Subcutaneous adipose tissue (tissue), 4 donors: Measurements from ENCODE around the gene TOR2A. TPM values are rescaled to one million over a fixed set of nuclear protein-coding genes. Genes with fewer than 3 reads are reported as not detected.

ENCODE experiments used
- CTCF ChIP-seq: fragments of 450-650 bp; IDR thresholded peaks from one replicate; pipeline ENCODE4 v1.5.1; 2016; ENCODE audit warnings: low read depth, mild to moderate bottlenecking, control low read depth, antibody characterized with exemption, moderate library complexity
- total RNA-seq, 4 donors: library from RNA; depleted of rRNA; stranded (reverse); fragments of >200 nt; gene quantifications; one replicate each; pipeline ENCODE4 v1.1.0, GENCODE V29; 2016

TOR2A gene
- total RNA-seq, 4 donors from 2014 or later: 4.1 to 14.3 (median 8.8) TPM

GRCh38 chr9:127708952-127709587, 26.0 kb downstream of the TOR2A start:
- no peak for TF ChIP-seq CTCF

DNA sequence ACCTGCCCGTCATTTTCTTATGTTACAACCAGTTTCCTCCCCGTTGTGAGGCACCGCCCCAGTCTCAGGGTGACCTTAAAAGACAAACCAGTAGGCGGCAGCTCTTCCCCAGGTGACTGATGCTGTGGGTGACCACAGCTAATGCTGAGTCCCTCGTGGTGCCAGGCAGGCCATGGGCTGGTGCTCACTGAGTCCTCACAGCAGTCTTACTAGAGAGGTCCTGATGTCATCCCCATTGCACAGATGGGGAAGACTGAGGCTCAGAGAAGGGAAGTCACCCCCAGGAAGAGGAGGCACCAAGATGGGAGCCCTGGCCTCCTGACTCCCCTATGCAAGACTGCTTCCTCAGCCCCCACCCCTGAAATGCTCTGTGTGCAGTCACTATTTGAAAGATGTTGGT, 27.3 kb downstream of the TOR2A start:
- TF ChIP-seq CTCF: no peak

DNA sequence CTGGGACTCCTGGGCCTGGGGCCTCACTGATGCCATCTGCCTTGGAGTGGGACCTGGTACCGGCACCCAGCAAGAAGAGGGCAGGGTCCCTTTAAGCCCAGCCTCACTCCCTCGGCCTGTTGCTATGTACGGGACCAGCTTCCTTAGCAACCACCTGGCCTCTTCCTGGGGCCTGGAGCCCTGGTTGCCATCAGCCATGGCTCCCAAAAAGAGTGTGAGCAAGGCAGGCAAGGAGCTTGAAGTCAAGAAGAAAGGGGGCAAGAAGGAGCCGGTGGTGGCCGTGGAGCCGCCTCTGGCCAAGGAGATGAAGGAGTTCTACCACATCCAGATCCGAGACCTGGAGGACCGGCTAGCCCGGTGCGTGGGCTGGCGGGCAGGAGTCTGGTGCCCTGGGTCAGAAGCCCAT, 28.3 kb downstream of the TOR2A start, which contains the start of gene CFAP157:
Gene CFAP157 (plus strand): TSS at position 153 of the 406 bp plus-strand sequence. CDS start 44 bp downstream, at position 197.
- TF ChIP-seq CTCF: no peak

DNA sequence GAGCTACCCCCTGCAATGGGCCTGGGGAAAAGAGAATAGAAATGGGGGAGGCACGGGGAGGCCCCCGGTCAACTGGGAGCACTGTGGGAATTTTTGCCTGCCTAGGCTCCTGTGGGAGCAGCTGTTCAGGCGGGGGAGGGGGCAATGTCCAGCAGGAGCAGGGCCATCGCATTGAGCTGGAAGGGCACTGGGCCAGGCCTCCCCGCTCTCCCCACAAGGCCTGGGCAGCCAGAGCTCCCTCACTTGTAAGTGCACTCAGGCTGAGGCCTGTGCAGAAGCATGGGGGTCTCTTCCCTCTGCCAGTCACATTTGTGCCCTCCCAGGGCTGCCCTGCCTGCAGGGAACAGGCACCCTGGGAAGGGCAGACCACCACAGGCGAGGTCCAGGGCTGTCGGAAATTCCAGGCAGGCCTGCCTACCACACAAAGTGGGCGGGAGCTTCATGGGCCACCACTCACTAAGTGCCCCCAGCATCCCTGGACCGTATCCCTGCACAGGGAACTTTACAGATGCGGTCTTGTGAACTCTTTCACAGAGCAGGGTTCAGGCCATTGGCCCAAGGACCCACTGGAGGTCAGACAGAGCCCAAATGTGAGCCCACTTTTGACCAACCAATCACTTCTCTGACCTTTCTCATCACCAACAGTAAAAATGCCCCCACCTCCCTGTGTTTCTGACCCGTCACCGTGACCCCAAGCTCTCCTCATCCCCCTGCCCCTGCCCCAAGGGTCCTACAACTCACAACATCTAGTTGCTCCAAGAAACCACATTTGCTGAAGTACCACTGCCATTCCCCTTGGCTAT, 29.3 kb downstream of the TOR2A start:
- no peak for TF ChIP-seq CTCF

- TF ChIP-seq CTCF: no peak
Observed at GRCh38 chr9:127703289-127703946, 31.7 kb downstream of the TOR2A start.

GRCh38 chr9:127700594-127701255, 34.4 kb downstream of the TOR2A start:
- no peak for TF ChIP-seq CTCF
